ENCODE measurements around the gene CSMD2. TPM values are rescaled to one million over a fixed set of nuclear protein-coding genes. Genes with fewer than 3 reads are reported as not detected.

CSMD2 gene
- total and polyA plus RNA-seq, 2 of the 4 experiments (the other 2 are of a cell fraction) = under 0.01 to 0.36 TPM

DNA sequence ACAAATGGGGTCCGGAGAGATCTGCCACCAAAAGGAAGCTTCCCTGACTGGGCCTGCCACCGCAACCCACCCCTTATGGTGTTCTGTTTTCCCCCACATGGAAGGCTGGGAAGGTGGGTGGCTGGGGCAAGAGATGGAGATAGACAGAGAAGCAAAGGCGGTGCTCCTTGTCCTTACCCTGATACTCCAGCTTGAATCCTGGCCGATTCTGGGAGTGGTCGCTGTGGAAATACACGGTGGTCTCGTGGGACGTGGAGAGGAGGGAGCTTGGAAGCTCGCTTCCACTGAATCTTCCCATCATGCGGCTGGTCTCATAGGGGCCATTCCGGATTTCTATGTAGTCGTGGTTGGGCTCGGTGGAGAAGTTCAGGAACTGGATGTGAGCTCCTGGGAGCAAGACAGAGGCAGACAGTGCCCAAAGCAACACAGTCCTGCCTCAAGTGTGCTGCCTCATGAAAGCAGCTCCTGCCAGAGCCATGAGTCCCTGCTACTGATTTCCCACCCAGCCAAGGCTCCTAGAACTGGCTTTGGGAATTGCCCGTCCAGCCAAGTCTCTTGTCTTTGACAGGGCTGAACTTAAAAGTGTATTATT is 554.1 kb downstream of the CSMD2 start:
- intact Hi-C loops (cut with micrococcal nuclease) = loop anchor here (5.0 kb wide), 2 partner anchors 124 to 239 kb away; no protein-coding TSS in a partner anchor
- no peak overlapping the region for H3K18ac ChIP-seq (ENCODE audit: low read depth, low read length)
- H3K4me2 ChIP-seq (ENCODE audit: low read depth, low read length) = no peak overlapping the region
- no peak overlapping the region for H2BK120ac ChIP-seq (ENCODE audit: low read depth, low read length)
- H4K5ac ChIP-seq (ENCODE audit: low read depth, low read length) = no peak overlapping the region
- H2BK5ac ChIP-seq (ENCODE audit: low read depth, low read length, poor library complexity, severe bottlenecking) = no peak overlapping the region
- WGBS, 2 experiments (ENCODE audit: extremely low coverage in 2 of 2, insufficient read length in 1 of 2) = no CpG with 5 or more reads among the region's 14 CpGs
- no peak overlapping the region for H2BK20ac ChIP-seq (ENCODE audit: low read depth, low read length)
- H3K4me3 ChIP-seq (ENCODE audit: insufficient read depth, low read depth, low read length) = no peak overlapping the region
- no peak overlapping the region for H2BK15ac ChIP-seq (ENCODE audit: low read depth, low read length)
- no peak overlapping the region for H3K56ac ChIP-seq (ENCODE audit: extremely low read depth, insufficient read depth, low read length)
- H3K27ac ChIP-seq (ENCODE audit: insufficient read depth, low read length) = no peak overlapping the region
- no peak overlapping the region for H3K4ac ChIP-seq (ENCODE audit: low read depth, low read length)
- ATAC-seq (ENCODE audit: low read depth) (no peak), DNase-seq (no peak)
- no peaks in the 10 kb centered on the region for H3K4me1 ChIP-seq (ENCODE audit: control insufficient read depth, insufficient read depth, low read length)
- peaks cover 4% of the 10 kb centered on the region for H3K27me3 ChIP-seq (ENCODE audit: control insufficient read depth, insufficient read depth, low read length)
- H3K14ac ChIP-seq (replicated peaks; ENCODE audit: low read depth, low read length) = no peak overlapping the region
- H3K23ac ChIP-seq (ENCODE audit: low read depth, low read length) = no peak overlapping the region
- H3K36me3 ChIP-seq (ENCODE audit: control insufficient read depth, insufficient read depth, low read length) = no peaks in the 10 kb centered on the region
- ChIA-PET POLR2A (ENCODE audit: unreplicated experiment) (interaction anchor here (0.6 kb wide), 1 partner anchor 764 kb away, joined by 4 read pairs; no protein-coding TSS in a partner anchor), CTCF (no interaction called here)
- no peak overlapping the region for H2AK5ac ChIP-seq (ENCODE audit: low read depth, low read length)
- H3K9me3 ChIP-seq (ENCODE audit: control insufficient read depth, insufficient read depth, low read length) = no peaks in the 10 kb centered on the region
- H3K9ac ChIP-seq (ENCODE audit: low read depth, low read length) = no peak overlapping the region
- in situ Hi-C loops (cut with MboI; ENCODE audit: low sequenced_read_pairs) = loop anchor here (10.0 to 25.0 kb wide), 3 partner anchors 316 to 524 kb away; partner anchors contain the start of gene AZIN2
- H2AFZ ChIP-seq (replicated peaks; ENCODE audit: low read length, poor library complexity) = no peak overlapping the region
- dilution Hi-C loops (cut with HindIII; ENCODE audit: low sequenced_read_pairs, unreplicated experiment) = no loop called here
- H3K79me1 ChIP-seq (ENCODE audit: low read depth in 1 of 2, low read length in 2 of 2) = no peaks in the 10 kb centered on the region
- no peaks in the 10 kb centered on the region for H4K20me1 ChIP-seq (ENCODE audit: insufficient read depth, low read length)
- H3K9me1 ChIP-seq (ENCODE audit: insufficient read depth, low read length) = no peaks in the 10 kb centered on the region
- TF ChIP-seq, protein P1, sequence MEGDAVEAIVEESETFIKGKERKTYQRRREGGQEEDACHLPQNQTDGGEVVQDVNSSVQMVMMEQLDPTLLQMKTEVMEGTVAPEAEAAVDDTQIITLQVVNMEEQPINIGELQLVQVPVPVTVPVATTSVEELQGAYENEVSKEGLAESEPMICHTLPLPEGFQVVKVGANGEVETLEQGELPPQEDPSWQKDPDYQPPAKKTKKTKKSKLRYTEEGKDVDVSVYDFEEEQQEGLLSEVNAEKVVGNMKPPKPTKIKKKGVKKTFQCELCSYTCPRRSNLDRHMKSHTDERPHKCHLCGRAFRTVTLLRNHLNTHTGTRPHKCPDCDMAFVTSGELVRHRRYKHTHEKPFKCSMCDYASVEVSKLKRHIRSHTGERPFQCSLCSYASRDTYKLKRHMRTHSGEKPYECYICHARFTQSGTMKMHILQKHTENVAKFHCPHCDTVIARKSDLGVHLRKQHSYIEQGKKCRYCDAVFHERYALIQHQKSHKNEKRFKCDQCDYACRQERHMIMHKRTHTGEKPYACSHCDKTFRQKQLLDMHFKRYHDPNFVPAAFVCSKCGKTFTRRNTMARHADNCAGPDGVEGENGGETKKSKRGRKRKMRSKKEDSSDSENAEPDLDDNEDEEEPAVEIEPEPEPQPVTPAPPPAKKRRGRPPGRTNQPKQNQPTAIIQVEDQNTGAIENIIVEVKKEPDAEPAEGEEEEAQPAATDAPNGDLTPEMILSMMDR (conservative IDR thresholded peaks at IDR 0.05; ENCODE audit: low read depth, low read length) = no peak
- TF ChIP-seq, protein P2, sequence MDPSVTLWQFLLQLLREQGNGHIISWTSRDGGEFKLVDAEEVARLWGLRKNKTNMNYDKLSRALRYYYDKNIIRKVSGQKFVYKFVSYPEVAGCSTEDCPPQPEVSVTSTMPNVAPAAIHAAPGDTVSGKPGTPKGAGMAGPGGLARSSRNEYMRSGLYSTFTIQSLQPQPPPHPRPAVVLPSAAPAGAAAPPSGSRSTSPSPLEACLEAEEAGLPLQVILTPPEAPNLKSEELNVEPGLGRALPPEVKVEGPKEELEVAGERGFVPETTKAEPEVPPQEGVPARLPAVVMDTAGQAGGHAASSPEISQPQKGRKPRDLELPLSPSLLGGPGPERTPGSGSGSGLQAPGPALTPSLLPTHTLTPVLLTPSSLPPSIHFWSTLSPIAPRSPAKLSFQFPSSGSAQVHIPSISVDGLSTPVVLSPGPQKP (IDR thresholded peaks at IDR 0.05; ENCODE audit: borderline replicate concordance, low read depth, low read length) = no peak
- TF ChIP-seq, protein P3, sequence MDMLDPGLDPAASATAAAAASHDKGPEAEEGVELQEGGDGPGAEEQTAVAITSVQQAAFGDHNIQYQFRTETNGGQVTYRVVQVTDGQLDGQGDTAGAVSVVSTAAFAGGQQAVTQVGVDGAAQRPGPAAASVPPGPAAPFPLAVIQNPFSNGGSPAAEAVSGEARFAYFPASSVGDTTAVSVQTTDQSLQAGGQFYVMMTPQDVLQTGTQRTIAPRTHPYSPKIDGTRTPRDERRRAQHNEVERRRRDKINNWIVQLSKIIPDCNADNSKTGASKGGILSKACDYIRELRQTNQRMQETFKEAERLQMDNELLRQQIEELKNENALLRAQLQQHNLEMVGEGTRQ (IDR thresholded peaks at IDR 0.05; ENCODE audit: low read depth, low read length) = no peak
- TF ChIP-seq CEBPB (IDR thresholded peaks at IDR 0.05; ENCODE audit: low read depth, low read length) (no peak), RCOR1 (IDR thresholded peaks at IDR 0.05; ENCODE audit: insufficient replicate concordance, low read length) (no peak), MAFK (IDR thresholded peaks at IDR 0.05; ENCODE audit: low read depth, low read length) (no peak), MXI1 (IDR thresholded peaks at IDR 0.05; ENCODE audit: borderline replicate concordance, low read depth, low read length) (no peak), NFE2L2 (IDR thresholded peaks at IDR 0.05; ENCODE audit: low read depth, low read length) (no peak), BHLHE40 (IDR thresholded peaks at IDR 0.05; ENCODE audit: low read depth, low read length) (no peak), CHD1 (IDR thresholded peaks at IDR 0.05; ENCODE audit: low read depth, low read length) (no peak), SMC3 (IDR thresholded peaks at IDR 0.05; ENCODE audit: low read depth, low read length) (no peak), RAD21 (IDR thresholded peaks at IDR 0.05; ENCODE audit: low read length) (no peak)
- BruUV-seq (replicated peaks) = no TSS peak
- H2AK9ac ChIP-seq (replicated peaks; ENCODE audit: low read depth, low read length, poor library complexity) = no peak overlapping the region
- no peak overlapping the region for H4K8ac ChIP-seq (ENCODE audit: low read depth in 2 of 2, low read length in 2 of 2)
- no peak overlapping the region for H4K91ac ChIP-seq (ENCODE audit: insufficient read depth, low read depth, low read length)
